HG03565 (cell line): ENCODE data around the gene WNT8B.

ENCODE experiments used
- ATAC-seq: cut with Tn5 transposase; IDR thresholded peaks from one replicate; pipeline ENCODE4 v1.9.1; 2021; ENCODE audit warnings: mild to moderate bottlenecking, moderate library complexity; ENCODE audit not compliant: unreplicated experiment

Gene WNT8B

GRCh38 chr10:100462709-100463108, at the start of gene WNT8B:
TSS of gene WNT8B (plus strand) at chr10:100463009. CDS start at chr10:100463169, 160 bp downstream.
- no peak for ATAC-seq

GRCh38 chr10:100413173-100413572, 49.6 kb upstream of the WNT8B start:
- ATAC-seq, result no peak

- no peak for ATAC-seq
These were observed 42.8 kb upstream of the WNT8B start for GRCh38 chr10:100419911-100420449.

- no peak for ATAC-seq
These were observed 35.4 kb upstream of the WNT8B start for GRCh38 chr10:100427374-100427773.

GRCh38 chr10:100433253-100434240, 29.3 kb upstream of the WNT8B start:
- no peak for ATAC-seq

GRCh38 chr10:100436255-100436654, 26.6 kb upstream of the WNT8B start:
- ATAC-seq, result no peak

GRCh38 chr10:100438674-100439315, 24.0 kb upstream of the WNT8B start:
- ATAC-seq, result no peak

- no peak for ATAC-seq
These were observed 20.3 kb upstream of the WNT8B start for GRCh38 chr10:100442548-100442947.

- ATAC-seq, result no peak
These were observed 16.6 kb upstream of the WNT8B start for GRCh38 chr10:100446130-100446761.

GRCh38 chr10:100447663-100448062, 15.1 kb upstream of the WNT8B start:
- ATAC-seq, result no peak

- ATAC-seq, result no peak
These were observed 13.9 kb upstream of the WNT8B start for GRCh38 chr10:100448951-100449350.

- no peak for ATAC-seq
These were observed 5.5 kb downstream of the WNT8B start for GRCh38 chr10:100468322-100468721.

GRCh38 chr10:100468978-100469377, 6.2 kb downstream of the WNT8B start:
- ATAC-seq, result no peak

- ATAC-seq, result no peak
These were observed 6.9 kb downstream of the WNT8B start for GRCh38 chr10:100469756-100470155.

GRCh38 chr10:100470367-100470766, 7.6 kb downstream of the WNT8B start:
- ATAC-seq, result no peak

- no peak for ATAC-seq
These were observed 15.2 kb downstream of the WNT8B start for GRCh38 chr10:100477970-100478369.

GRCh38 chr10:100479037-100479436, 16.2 kb downstream of the WNT8B start:
- no peak for ATAC-seq

- no peak for ATAC-seq
These were observed 17.2 kb downstream of the WNT8B start for GRCh38 chr10:100480002-100480401.

GRCh38 chr10:100481462-100482081, 18.8 kb downstream of the WNT8B start:
- peak; percentile 99 for ATAC-seq

- ATAC-seq, result no peak
These were observed 19.5 kb downstream of the WNT8B start for GRCh38 chr10:100482181-100482833.
